Hair follicle dermal papilla cell (primary cell): ENCODE data around the gene MFSD12. TPM values are rescaled to one million over a fixed set of nuclear protein-coding genes. Genes with fewer than 3 reads are reported as not detected.

ENCODE experiments used
- small RNA-seq: library from RNA; depleted of rRNA; stranded (forward); fragments of <200 nt; gene quantifications from one replicate; pipeline ENCODE3, GENCODE V24; 2012
- total RNA-seq: library from RNA; depleted of rRNA; stranded (reverse); fragments of >200 nt; gene quantifications from 2 replicates; pipeline ENCODE4 v1.2.3, GENCODE V29; 2012

Gene MFSD12
- 103 TPM in 2 replicates for total RNA-seq

GRCh38 chr19:3557461-3558248 lies at the start of gene MFSD12:
TSS of gene MFSD12 (minus strand) at chr19:3557586. CDS start at chr19:3557403, 183 bp downstream.

DNA sequence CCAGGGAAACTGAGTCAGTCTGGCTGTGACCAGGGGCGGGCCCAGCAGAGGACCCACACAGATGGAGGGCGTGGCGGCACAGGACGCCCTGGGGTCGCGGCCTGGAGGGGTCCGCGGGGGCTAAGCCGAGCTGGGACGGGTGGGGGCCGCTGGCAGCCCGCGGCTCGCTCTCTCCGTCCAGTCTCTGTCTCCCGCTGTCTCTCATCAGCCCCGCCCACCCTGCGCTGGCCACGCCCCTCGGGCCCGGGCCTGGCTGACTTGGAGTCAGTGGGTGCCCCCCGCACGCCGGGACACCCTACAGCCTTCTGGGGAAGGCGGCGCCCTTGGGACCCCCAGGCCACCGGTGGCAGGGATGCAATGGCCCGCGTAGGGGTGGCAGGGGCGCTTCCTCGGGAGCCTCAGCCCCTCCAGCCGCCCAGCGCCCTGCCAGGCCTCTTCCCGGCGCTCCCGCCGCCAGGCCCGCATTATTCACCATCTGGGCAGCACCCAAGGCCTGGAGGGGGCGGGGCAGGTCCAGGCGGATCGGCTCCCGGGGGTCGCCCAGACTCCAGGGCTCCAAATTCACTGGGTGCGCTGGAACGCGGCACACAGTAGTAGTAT lies 49.4 kb upstream of the MFSD12 start, which contains the start of gene TBXA2R:
Gene TBXA2R, minus strand, starts transcription at position 186 of the 600 bp plus-strand sequence. CDS start 6,241 bp downstream, outside the sequence.

DNA sequence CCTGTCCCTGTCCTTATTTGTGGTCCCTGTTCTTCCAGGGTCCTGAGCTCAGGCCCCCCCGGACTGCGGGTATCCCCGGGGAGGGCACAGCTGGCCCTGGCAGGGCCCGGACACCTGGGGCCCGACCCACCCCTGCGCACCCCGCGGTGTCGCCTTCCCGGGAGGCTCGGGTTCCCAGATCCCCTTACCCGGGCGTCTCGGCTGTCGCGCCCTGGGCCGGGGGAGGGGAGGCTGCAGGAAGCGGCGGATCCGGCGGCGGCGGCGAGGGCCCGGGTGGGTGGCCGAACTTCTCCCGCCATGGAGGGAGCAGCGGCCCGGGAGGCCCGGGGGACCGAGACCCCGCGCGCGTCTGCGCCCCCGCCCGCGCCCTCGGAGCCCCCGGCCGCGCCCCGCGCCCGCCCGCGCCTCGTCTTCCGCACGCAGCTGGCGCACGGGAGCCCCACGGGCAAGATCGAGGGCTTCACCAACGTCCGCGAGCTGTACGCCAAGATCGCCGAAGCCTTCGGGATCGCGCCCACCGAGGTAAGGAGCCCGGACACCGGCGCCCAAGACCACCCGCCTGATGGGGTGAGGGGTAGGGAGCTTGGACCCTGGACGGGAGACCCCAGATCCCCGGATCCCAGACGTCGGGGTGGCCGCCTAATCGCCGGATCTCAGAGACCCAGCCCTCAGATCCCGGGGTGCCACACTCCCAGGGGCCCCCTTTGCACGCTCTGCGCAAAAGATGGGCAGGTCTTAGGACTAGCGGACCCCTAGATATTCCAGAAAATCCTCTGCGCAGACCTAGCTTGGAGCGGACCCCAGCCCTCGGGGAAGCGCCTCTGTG lies 28.1 kb upstream of the MFSD12 start, which contains the start of gene GIPC3:
Gene GIPC3, plus strand, starts transcription at position 178 of the 826 bp plus-strand sequence. Its CDS starts 120 bp downstream, at position 298.

DNA sequence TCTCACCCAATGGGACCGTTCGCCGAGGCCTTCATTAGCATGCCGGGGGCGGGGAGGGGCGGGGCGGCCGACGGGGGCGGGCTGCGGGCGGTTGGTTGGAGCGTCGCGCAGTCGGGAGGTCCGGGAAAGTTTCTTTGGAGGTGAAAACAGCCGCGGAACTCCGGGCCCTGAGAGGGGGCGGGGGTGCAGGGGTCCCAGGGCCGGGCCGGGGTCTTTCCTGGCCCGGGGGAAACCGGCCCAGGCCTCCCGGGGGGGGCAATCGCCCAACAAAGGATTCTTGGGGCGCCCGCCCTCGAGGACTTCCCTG lies 15.4 kb upstream of the MFSD12 start, which contains the start of gene HMG20B:
Gene HMG20B, plus strand, starts transcription at position 90 of the 307 bp plus-strand sequence. CDS start 366 bp downstream, outside the sequence.

DNA sequence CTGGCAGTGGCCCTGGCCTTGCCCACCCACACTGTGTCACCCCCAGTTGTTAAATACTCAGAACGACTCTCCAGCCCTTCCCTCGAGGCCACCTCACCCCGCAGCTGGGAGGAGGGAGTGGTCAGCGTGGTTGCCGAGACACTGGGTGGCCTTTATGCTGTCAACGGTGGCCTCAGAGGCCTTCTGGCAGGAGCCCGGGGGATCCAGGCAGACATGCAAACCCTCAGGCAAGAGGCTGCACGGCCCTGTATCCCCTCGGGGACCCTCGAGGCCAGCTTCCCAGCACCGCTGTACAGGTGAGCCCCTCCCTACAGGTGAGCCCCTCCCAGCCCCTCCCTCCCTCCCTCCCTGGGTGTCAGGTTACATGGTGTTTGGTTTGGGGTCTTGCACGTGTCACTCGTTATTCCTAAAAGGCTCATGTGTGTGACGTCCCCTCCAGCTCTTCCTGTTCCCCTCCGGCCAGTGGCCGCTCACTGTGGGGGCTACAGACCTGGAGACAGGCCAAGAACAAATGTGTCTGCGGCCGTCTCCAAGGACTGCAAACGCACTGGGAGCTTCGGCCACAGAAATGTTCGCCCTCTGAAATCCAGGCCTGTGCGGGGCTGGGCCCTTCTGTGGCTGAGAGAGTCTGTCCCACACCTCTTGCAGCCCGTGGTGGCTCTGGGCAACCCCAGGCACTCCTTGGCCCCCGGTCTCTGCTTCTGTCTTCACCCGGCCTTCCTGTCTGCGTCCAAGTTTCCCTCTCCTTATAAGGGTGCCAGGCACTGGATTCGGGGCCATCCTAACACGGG lies 18.2 kb downstream of the MFSD12 start, which contains the start of gene TEKTIP1:
Gene TEKTIP1, plus strand, starts transcription at position 210 of the 791 bp plus-strand sequence. Its CDS starts 4 bp downstream, at position 214.

GRCh38 chr19:3505598-3506383 lies 51.6 kb downstream of the MFSD12 start, which contains the start of gene FZR1:
TSS of gene FZR1 (plus strand) at chr19:3506311. CDS start at chr19:3522990, 16,679 bp downstream.

GRCh38 chr19:3500429-3501101 lies 56.8 kb downstream of the MFSD12 start, which contains the start of gene DOHH:
TSS of gene DOHH (minus strand) at chr19:3500674. CDS start at chr19:3496814, 3,860 bp downstream.

Small RNAs within 50 kb of the gene (small RNA-seq; reads per million reads assigned to genes)
- gene AC005786.1: not detected
- not detected for gene RF00212

Other genes with a start within 250 kb of the MFSD12 start
- gene NFIC, start 191.0 kb downstream of the MFSD12 start, total RNA-seq: 93.6 and 102 TPM in 2 replicates
- not detected in 2 replicates for gene SMIM24, start 77.1 kb downstream of the MFSD12 start, total RNA-seq
- gene SMIM44, start 74.1 kb downstream of the MFSD12 start, total RNA-seq: not detected in 2 replicates
- gene DOHH, start 56.9 kb downstream of the MFSD12 start, total RNA-seq: 9.7 and 10.1 TPM in 2 replicates
- 44.0 and 56.1 TPM in 2 replicates for gene FZR1, start 51.3 kb downstream of the MFSD12 start, total RNA-seq
- gene TEKTIP1, start 18.4 kb downstream of the MFSD12 start, total RNA-seq: not detected in 2 replicates
- 77.6 and 97.1 TPM in 2 replicates for gene HMG20B, start 15.4 kb upstream of the MFSD12 start, total RNA-seq
- 0.16 and 0.24 TPM in 2 replicates for gene GIPC3, start 27.9 kb upstream of the MFSD12 start, total RNA-seq
- 5.8 and 6.0 TPM in 2 replicates for gene TBXA2R, start 49.3 kb upstream of the MFSD12 start, total RNA-seq
- 28.4 and 30.0 TPM in 2 replicates for gene CACTIN, start 69.2 kb upstream of the MFSD12 start, total RNA-seq
- gene PIP5K1C, start 142.9 kb upstream of the MFSD12 start, total RNA-seq: 42.3 and 43.3 TPM in 2 replicates
- gene TJP3, start 150.8 kb upstream of the MFSD12 start, total RNA-seq: not detected in 2 replicates
- 22.1 and 22.5 TPM in 2 replicates for gene APBA3, start 204.1 kb upstream of the MFSD12 start, total RNA-seq
- gene MRPL54, start 205.1 kb upstream of the MFSD12 start, total RNA-seq: 21.1 and 38.6 TPM in 2 replicates
- not detected in 2 replicates for gene RAX2, start 214.6 kb upstream of the MFSD12 start, total RNA-seq
- gene MATK, start 228.8 kb upstream of the MFSD12 start, total RNA-seq: not detected in 2 replicates